ENCODE measurements around the gene CDADC1. TPM values are rescaled to one million over a fixed set of nuclear protein-coding genes. Genes with fewer than 3 reads are reported as not detected.

CDADC1 gene
- total RNA-seq, result 1 to 10 TPM; 3.9 to 5.6 TPM

DNA sequence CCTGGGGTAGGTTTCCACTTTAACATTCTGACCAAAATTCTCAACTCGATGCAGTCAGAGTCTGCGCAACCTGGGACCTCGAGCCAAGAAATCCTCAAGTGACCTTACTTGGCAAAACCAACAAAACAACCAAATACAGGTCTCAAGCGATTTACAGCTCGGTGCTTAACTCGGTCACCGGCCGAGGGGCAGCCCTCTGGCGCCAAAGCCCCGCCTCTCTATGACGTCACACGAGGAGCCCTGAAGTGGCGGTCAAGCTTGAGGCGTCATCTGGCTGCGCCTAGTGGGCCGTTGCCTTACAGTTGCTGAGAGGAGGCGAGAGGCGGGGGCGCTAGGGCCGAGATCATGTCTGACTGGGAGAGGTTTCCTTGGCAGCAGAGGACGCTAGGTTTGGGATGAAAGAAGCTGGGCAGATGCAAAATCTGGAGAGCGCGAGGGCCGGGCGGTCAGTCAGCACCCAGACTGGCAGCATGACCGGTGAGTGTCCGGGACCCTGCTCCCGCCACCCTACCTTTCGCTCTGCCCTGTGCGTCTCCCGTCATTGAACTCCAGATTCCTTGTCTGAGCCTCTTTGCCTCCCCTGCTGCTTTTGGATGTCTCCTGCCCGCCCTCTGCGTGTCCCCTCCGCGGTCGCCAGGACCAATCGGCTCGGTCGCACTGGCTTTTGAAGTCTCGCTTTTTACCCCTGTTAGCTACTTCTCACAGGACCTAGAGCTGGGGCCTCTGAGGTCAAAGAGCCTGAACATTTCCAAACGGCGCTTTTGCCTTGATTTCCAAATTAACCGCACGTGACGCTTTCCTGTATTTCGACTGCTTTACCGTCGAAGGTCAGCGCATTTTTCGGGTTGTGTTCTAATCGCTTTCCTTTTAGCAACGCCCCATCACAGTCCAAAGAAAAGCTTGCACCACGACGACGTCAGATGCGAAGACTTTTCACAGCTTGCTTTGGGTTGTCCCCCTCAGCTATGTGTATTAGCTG lies at the start of gene CDADC1:
Gene CDADC1 (plus strand): TSS at position 283 of the 979 bp plus-strand sequence. CDS start 113 bp downstream, at position 396.
- peak; percentile 98 for ATAC-seq
- Histone ChIP-seq H3K36me3 (replicated peaks in 1 of 2; ENCODE audit: insufficient read depth in 1 of 2, low read depth in 2 of 2) (no peaks in the 10 kb centered on the region), H3K4me1 (peaks cover 19% of the 10 kb centered on the region), H3K4me3 (peak within 1 kb of the TSS; percentile 52 to 85), H3K9me3 (no peaks in the 10 kb centered on the region), H3K27ac (peak within 1 kb of the TSS; percentile 77 to 91 (median 91)), H3K27me3 (no peaks in the 10 kb centered on the region)
- DNase-seq, result peak; percentile 97 to 99 (median 98)
- peak; percentile 64 to 93 (median 92) for TF ChIP-seq POLR2A (IDR thresholded peaks at IDR 0.05)
- TF ChIP-seq, protein P1, sequence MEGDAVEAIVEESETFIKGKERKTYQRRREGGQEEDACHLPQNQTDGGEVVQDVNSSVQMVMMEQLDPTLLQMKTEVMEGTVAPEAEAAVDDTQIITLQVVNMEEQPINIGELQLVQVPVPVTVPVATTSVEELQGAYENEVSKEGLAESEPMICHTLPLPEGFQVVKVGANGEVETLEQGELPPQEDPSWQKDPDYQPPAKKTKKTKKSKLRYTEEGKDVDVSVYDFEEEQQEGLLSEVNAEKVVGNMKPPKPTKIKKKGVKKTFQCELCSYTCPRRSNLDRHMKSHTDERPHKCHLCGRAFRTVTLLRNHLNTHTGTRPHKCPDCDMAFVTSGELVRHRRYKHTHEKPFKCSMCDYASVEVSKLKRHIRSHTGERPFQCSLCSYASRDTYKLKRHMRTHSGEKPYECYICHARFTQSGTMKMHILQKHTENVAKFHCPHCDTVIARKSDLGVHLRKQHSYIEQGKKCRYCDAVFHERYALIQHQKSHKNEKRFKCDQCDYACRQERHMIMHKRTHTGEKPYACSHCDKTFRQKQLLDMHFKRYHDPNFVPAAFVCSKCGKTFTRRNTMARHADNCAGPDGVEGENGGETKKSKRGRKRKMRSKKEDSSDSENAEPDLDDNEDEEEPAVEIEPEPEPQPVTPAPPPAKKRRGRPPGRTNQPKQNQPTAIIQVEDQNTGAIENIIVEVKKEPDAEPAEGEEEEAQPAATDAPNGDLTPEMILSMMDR (IDR thresholded peaks at IDR 0.05), result peak in 2 of 7 experiments; percentile 17 to 26
- 0% methylated on average over 33 to 56 of the region's 56 CpGs for WGBS, 2 donors
- intact Hi-C loops (cut with DNase I), result no loop called here

DNA sequence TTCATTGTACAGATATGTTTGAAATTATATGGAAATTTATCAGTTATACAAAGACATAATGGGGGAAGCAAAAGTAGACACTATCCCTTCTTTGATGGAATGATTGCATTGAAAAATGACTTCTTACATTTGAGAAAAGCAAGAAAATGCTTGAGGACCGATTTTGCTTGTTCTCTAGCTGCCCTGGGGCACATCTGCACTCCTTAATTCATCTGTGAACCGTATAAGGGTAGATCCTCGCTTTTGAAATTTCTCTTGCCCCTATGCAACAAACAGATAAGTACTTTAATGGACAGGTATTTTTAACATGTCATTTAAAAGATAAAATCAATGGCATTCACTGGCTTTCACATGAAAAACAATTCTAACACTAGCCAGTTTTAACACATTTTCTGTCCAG lies 41.1 kb upstream of the CDADC1 start:
- no peak for ATAC-seq
- H3K9me3 ChIP-seq, result no peaks in the 10 kb centered on the region
- intact Hi-C loops (cut with DNase I), result no loop called here
- no peak overlapping the region for H3K27ac ChIP-seq
- no peak overlapping the region for H3K4me3 ChIP-seq
- 90 to 91% methylated on average over 3 of the region's 3 CpGs for WGBS, 2 donors
- H3K27me3 ChIP-seq, result no peaks in the 10 kb centered on the region
- peaks cover 5 to 32% of the 10 kb centered on the region in 2 donors for H3K36me3 ChIP-seq (replicated peaks in 1 of 2; ENCODE audit: insufficient read depth in 1 of 2, low read depth in 2 of 2)
- H3K4me1 ChIP-seq, result no peaks in the 10 kb centered on the region
- TF ChIP-seq, protein P1 (IDR thresholded peaks at IDR 0.05), result no peak
- no peak for TF ChIP-seq POLR2A (IDR thresholded peaks at IDR 0.05)
- DNase-seq, result no peak

DNA sequence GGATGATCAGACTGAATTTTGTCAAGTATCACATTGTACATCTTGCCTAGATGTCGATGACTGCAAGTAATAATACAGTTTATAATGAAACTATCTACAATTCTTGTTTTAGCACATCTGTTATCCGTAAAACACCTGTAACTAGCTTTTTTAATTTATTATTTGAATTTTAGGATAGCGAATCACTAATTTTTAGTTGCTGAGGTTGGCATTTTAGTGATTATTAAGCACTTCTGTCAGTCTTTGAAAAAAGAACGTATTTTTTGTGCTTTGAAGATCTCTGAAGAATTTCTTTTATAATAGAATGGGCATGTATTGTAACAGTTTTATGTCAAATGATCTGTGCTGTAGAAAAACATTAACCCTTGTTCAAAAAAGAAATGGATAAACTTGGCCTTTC lies 39.1 kb upstream of the CDADC1 start:
- DNase-seq (no peak), ATAC-seq (no peak)
- Histone ChIP-seq H3K4me3 (no peak overlapping the region), H3K9me3 (no peaks in the 10 kb centered on the region), H3K27me3 (no peaks in the 10 kb centered on the region), H3K36me3 (replicated peaks in 1 of 2; ENCODE audit: insufficient read depth in 1 of 2, low read depth in 2 of 2) (peaks cover 2 to 23% of the 10 kb centered on the region in 2 donors), H3K4me1 (no peaks in the 10 kb centered on the region), H3K27ac (no peak overlapping the region)
- intact Hi-C loops (cut with DNase I), result no loop called here
- no peak for TF ChIP-seq POLR2A (IDR thresholded peaks at IDR 0.05)
- TF ChIP-seq, protein P1 (IDR thresholded peaks at IDR 0.05), result no peak
- 95% methylated on average over 4 of the region's 4 CpGs for WGBS, 2 donors

DNA sequence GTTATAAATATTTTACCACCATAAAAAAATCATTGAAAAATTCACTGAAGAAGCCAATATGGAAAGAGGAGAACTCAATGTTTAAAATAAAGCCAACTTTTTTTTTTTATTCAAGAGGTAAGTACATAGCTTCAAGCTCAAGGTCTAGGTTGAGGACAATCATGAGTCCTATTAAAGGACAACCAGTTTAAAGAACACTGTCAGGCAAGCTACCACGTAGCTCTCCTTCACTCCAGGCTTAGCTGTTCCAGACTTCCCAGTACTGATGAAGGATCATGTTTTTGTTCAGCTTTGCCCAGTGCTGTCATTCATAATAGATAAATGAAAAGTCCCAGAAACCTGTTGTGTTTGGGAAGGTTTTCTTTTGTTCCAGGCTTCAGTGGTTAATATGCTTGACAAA lies 37.6 kb upstream of the CDADC1 start:
- Histone ChIP-seq H3K4me1 (peaks cover 6% of the 10 kb centered on the region), H3K27ac (no peak overlapping the region), H3K27me3 (no peaks in the 10 kb centered on the region), H3K9me3 (no peaks in the 10 kb centered on the region), H3K36me3 (replicated peaks in 1 of 2; ENCODE audit: insufficient read depth in 1 of 2, low read depth in 2 of 2) (peaks cover 0 to 12% of the 10 kb centered on the region in 2 donors), H3K4me3 (no peak overlapping the region)
- WGBS, 2 donors, result 88 to 100% methylated on average over 1 of the region's 1 CpG
- TF ChIP-seq, protein P1 (IDR thresholded peaks at IDR 0.05), result no peak
- TF ChIP-seq POLR2A (IDR thresholded peaks at IDR 0.05), result no peak
- ATAC-seq (no peak), DNase-seq (no peak)
- intact Hi-C loops (cut with DNase I), result no loop called here
